ENCODE data around the gene TPGS2.
A peak's percentile ranks its signal among the peaks of the same experiment; 100 is the strongest.
"Not testable (repeated sequence)": the region's sequence is repeated elsewhere in the genome, so short reads cannot be mapped to it uniquely, and the experiment has no call there.

Gene TPGS2

GRCh38 chr18:36770315-36770946, 58.4 kb downstream of the TPGS2 start:
- TF ChIP-seq CTCF (IDR thresholded peaks at IDR 0.05; ENCODE audit: insufficient read depth, low read depth, low read length, missing control alignments): no peak

GRCh38 chr18:36769611-36770314, 59.0 kb downstream of the TPGS2 start:
- no peak overlapping the region for H3K4me3 ChIP-seq (ENCODE audit: low read length)
- DNase-seq (ENCODE audit: low read depth): no peak
- TF ChIP-seq CTCF (IDR thresholded peaks at IDR 0.05; ENCODE audit: insufficient read depth, low read depth, low read length, missing control alignments): peak; percentile 29

More at GRCh38 chr18:36770315-36770946, 58.4 kb downstream of the TPGS2 start:
- DNase-seq (ENCODE audit: low read depth): no peak
- H3K4me3 ChIP-seq (ENCODE audit: low read length): no peak overlapping the region

GRCh38 chr18:36769172-36769571, 59.6 kb downstream of the TPGS2 start:
- H3K4me3 ChIP-seq (ENCODE audit: low read length): no peak overlapping the region
- no peak for TF ChIP-seq CTCF (IDR thresholded peaks at IDR 0.05; ENCODE audit: insufficient read depth, low read depth, low read length, missing control alignments)
- DNase-seq (ENCODE audit: low read depth): peak; percentile 66

GRCh38 chr18:36766836-36767235, 62.0 kb downstream of the TPGS2 start:
- DNase-seq (ENCODE audit: low read depth): no peak
- TF ChIP-seq CTCF (IDR thresholded peaks at IDR 0.05; ENCODE audit: insufficient read depth, low read depth, low read length, missing control alignments): no peak
- H3K4me3 ChIP-seq (ENCODE audit: low read length): no peak overlapping the region

GRCh38 chr18:36762965-36763364, 65.8 kb downstream of the TPGS2 start:
- DNase-seq (ENCODE audit: low read depth); H3K4me3 ChIP-seq (ENCODE audit: low read length): not testable (repeated sequence)

GRCh38 chr18:36762074-36762473, 66.7 kb downstream of the TPGS2 start:
- no peak for DNase-seq (ENCODE audit: low read depth)
- H3K4me3 ChIP-seq (ENCODE audit: low read length): no peak overlapping the region

More at GRCh38 chr18:36762074-36762473, 66.7 kb downstream of the TPGS2 start:
- no peak for TF ChIP-seq CTCF (IDR thresholded peaks at IDR 0.05; ENCODE audit: insufficient read depth, low read depth, low read length, missing control alignments)

Data from epithelial cell of esophagus (primary cell).